Measurements from ENCODE around the gene JUN. TPM values are rescaled to one million over a fixed set of nuclear protein-coding genes. Genes with fewer than 3 reads are reported as not detected.
A peak's percentile ranks its signal among the peaks of the same experiment; 100 is the strongest.

Gene JUN
- total and polyA plus RNA-seq, 10 donors, result 8.3 to 162 (median 42.2) TPM

DNA sequence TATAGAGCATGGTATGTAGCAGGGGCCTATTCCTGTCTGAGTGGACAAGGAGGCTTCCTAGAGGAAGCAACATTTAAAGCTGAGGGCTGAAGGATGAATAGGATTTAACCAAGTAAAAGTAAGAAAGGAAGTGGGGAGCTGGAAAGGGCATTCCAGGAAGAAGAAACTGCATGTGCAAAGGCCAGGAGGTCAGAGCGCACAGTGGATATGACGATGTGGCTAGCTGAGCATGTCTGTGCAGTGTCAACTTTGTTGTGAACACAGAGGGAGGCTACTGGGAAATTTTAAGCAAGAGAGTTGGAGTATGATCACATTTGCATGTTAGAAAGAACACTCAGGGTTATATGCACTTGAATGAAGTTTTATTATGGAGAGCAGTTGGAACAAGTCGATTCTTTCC lies 28.6 kb upstream of the JUN start:
- H3K4me3 ChIP-seq, result no peak overlapping the region
- H3K9me3 ChIP-seq, result no peaks in the 10 kb centered on the region
- peaks cover 19 to 84% (median 63%) of the 10 kb centered on the region in 6 donors for H3K4me1 ChIP-seq
- no peak for TF ChIP-seq POLR2AphosphoS5 (IDR thresholded peaks at IDR 0.05)
- TF ChIP-seq, protein P1, sequence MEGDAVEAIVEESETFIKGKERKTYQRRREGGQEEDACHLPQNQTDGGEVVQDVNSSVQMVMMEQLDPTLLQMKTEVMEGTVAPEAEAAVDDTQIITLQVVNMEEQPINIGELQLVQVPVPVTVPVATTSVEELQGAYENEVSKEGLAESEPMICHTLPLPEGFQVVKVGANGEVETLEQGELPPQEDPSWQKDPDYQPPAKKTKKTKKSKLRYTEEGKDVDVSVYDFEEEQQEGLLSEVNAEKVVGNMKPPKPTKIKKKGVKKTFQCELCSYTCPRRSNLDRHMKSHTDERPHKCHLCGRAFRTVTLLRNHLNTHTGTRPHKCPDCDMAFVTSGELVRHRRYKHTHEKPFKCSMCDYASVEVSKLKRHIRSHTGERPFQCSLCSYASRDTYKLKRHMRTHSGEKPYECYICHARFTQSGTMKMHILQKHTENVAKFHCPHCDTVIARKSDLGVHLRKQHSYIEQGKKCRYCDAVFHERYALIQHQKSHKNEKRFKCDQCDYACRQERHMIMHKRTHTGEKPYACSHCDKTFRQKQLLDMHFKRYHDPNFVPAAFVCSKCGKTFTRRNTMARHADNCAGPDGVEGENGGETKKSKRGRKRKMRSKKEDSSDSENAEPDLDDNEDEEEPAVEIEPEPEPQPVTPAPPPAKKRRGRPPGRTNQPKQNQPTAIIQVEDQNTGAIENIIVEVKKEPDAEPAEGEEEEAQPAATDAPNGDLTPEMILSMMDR (IDR thresholded peaks at IDR 0.05 in 8 of 11, conservative IDR thresholded peaks at IDR 0.05 in 3 of 11), result no peak
- no peak for TF ChIP-seq POLR2A (IDR thresholded peaks at IDR 0.05)
- intact Hi-C loops (cut with DNase I; ENCODE audit: low total_unique reads), result loop anchor here (10.0 kb wide), 2 partner anchors 252 to 482 kb away; partner anchors contain the start of gene FGGY
- H3K27ac ChIP-seq, result peak overlapping the region in 4 of 8 donors; percentile 94 to 97 (median 94)
- no peaks in the 10 kb centered on the region for H3K36me3 ChIP-seq
- DNase-seq, result no peak
- WGBS, 5 donors, result 66 to 77% (median 70%) methylated on average over 3 of the region's 3 CpGs
- no peaks in the 10 kb centered on the region for H3K27me3 ChIP-seq (replicated peaks in 1 of 7)

DNA sequence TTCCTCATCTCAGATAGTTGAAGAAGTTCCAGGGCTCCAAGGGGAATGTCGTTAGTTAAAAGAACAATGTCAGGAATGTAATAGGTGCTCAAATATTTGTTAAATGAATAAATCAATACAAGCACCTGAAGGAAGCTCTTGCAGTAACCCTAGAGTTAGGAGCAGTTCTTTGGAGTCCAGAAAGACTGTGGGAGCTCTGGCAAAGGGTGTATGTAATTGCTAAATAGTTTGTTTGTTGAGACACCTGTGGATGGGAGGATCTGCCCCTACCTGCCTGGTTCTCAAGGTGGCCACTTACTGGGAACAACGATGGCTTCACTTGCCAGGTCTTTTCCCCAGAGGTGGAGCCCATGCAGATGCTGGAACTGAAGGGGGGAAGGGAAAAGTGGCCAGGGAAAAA lies 27.5 kb upstream of the JUN start:
- Histone ChIP-seq H3K4me3 (no peak overlapping the region), H3K9me3 (no peaks in the 10 kb centered on the region), H3K27me3 (replicated peaks in 1 of 7) (no peaks in the 10 kb centered on the region), H3K27ac (no peak overlapping the region), H3K36me3 (no peaks in the 10 kb centered on the region), H3K4me1 (peaks cover 12 to 84% (median 56%) of the 10 kb centered on the region in 6 donors)
- no peak for DNase-seq
- 89 to 95% (median 91%) methylated on average over 2 of the region's 2 CpGs for WGBS, 5 donors
- TF ChIP-seq, protein P1 (IDR thresholded peaks at IDR 0.05 in 8 of 11, conservative IDR thresholded peaks at IDR 0.05 in 3 of 11), result no peak
- no peak for TF ChIP-seq POLR2A (IDR thresholded peaks at IDR 0.05)
- TF ChIP-seq POLR2AphosphoS5 (IDR thresholded peaks at IDR 0.05), result no peak
- intact Hi-C loops (cut with DNase I; ENCODE audit: low total_unique reads), result loop anchor here (10.0 kb wide), 2 partner anchors 253 to 483 kb away; partner anchors contain the start of gene FGGY

DNA sequence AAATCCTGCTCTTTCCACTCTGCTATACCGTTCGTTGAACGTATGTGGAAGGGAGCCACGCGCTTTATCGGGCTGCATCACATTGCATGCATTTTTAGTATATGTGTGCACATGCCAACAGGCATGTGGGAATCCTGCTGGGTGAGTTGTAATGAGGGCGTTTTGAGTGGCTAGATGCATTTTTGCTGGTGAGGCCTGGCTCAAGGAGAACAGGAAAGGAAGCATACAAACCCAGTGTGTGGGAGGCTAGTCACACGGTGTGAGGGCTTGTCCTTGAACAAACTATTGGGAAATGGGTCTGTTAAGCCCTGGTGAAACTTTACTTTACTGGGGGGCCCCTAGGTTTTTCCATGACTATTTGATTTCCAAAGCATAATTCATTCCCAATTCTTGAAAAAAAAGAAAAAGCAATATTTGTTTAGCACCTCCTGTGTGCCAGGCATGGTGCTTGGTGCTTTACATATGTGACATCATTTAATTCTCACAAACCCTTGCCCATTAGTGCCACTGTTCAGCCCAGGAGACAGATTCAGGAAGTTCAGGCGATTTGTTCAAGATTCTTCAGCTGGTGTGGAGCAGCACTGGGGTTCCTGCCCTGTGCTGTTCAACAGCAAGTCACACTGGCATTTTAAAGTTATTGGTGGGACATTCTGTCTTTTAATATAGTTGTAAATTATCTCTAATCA lies 25.6 kb upstream of the JUN start:
- DNase-seq, result no peak
- Histone ChIP-seq H3K9me3 (no peaks in the 10 kb centered on the region), H3K27ac (peak overlapping the region; percentile 21 to 74 (median 58)), H3K4me3 (no peak overlapping the region), H3K27me3 (replicated peaks in 1 of 7) (no peaks in the 10 kb centered on the region), H3K4me1 (peaks cover 3 to 78% (median 44%) of the 10 kb centered on the region in 6 donors), H3K36me3 (no peaks in the 10 kb centered on the region)
- TF ChIP-seq POLR2AphosphoS5 (IDR thresholded peaks at IDR 0.05), result no peak
- no peak for TF ChIP-seq POLR2A (IDR thresholded peaks at IDR 0.05)
- TF ChIP-seq, protein P1 (IDR thresholded peaks at IDR 0.05 in 8 of 11, conservative IDR thresholded peaks at IDR 0.05 in 3 of 11), result no peak
- intact Hi-C loops (cut with DNase I; ENCODE audit: low total_unique reads), result loop anchor here (10.0 kb wide), 2 partner anchors 255 to 485 kb away; partner anchors contain the start of gene FGGY
- 57 to 75% (median 62%) methylated on average over 9 of the region's 9 CpGs for WGBS, 5 donors

DNA sequence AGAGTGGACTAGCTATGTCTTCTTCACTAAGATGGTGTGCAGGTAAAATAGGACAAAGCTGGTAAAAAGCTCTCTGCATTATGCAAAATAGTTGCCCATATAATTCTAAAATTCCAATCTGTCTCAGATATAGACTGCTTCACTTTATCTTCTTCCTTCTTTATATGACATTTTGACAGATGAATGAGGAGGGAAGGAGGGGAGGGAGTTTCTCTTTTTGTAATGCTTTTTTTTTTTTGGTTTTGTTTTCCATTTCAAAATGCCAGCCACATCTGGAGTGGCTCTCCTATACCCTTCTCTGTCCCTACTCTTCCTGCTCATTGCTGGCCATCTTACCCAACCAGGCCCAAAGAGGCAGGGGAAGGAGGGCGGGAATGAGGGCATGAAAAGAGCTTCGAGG lies 24.2 kb upstream of the JUN start:
- intact Hi-C loops (cut with DNase I; ENCODE audit: low total_unique reads), result no loop called here
- 44 to 50% (median 45%) methylated on average over 2 of the region's 2 CpGs for WGBS, 5 donors

More for the DNA sequence above, 24.2 kb upstream of the JUN start:
- no peak for DNase-seq
- Histone ChIP-seq H3K4me3 (no peak overlapping the region), H3K27me3 (replicated peaks in 1 of 7) (no peaks in the 10 kb centered on the region), H3K9me3 (no peaks in the 10 kb centered on the region), H3K36me3 (no peaks in the 10 kb centered on the region), H3K27ac (peak overlapping the region in 2 of 8 donors; percentile 62 to 79), H3K4me1 (peaks cover 3 to 65% (median 30%) of the 10 kb centered on the region in 6 donors)
- TF ChIP-seq POLR2AphosphoS5 (IDR thresholded peaks at IDR 0.05) (no peak), POLR2A (IDR thresholded peaks at IDR 0.05) (no peak)
- TF ChIP-seq, protein P1 (IDR thresholded peaks at IDR 0.05 in 8 of 11, conservative IDR thresholded peaks at IDR 0.05 in 3 of 11), result no peak
